Bronchial epithelial cell (primary cell): ENCODE measurements around the gene JUP. TPM values are rescaled to one million over a fixed set of nuclear protein-coding genes. Genes with fewer than 3 reads are reported as not detected.
A peak's percentile ranks its signal among the peaks of the same experiment; 100 is the strongest.

Experiments
- DNase-seq: peaks from one replicate; pipeline ENCODE4 v3.0.0-alpha.2; 2010; ENCODE audit warnings: low read depth
- FAIRE-seq: peaks from 2 replicates; lab custom pipeline; 2011; peaks lifted over from hg19 to GRCh38; lab: Jason Lieb, UNC
- H3K27me3 ChIP-seq: 2 replicates; pipeline ENCODE4 v1.5.1; 2011; ENCODE audit warnings: low read length; ENCODE audit not compliant: control insufficient read depth, insufficient read depth
- H3K36me3 ChIP-seq: 2 replicates; pipeline ENCODE4 v1.5.1; 2011; ENCODE audit warnings: low read length; ENCODE audit not compliant: control insufficient read depth, insufficient read depth
- H3K4me3 ChIP-seq: 2 replicates; pipeline ENCODE4 v1.5.1; 2011; ENCODE audit warnings: mild to moderate bottlenecking, low read depth, low read length, control low read depth
- total RNA-seq: library from RNA; depleted of rRNA; stranded (reverse); fragments of >200 nt; gene quantifications from 2 replicates; pipeline ENCODE4 v1.2.1, GENCODE V29; 2014
- TF ChIP-seq, protein P1 (sequence below): IDR thresholded peaks from 2 replicates; pipeline ENCODE4 v1.5.1; 2011; ENCODE audit warnings: mild to moderate bottlenecking, moderate library complexity, low read length, control low read depth, inconsistent platforms; ENCODE audit not compliant: insufficient read depth, severe bottlenecking

JUP gene
- total RNA-seq, 1 donor from 2014 or later = 227 TPM

DNA sequence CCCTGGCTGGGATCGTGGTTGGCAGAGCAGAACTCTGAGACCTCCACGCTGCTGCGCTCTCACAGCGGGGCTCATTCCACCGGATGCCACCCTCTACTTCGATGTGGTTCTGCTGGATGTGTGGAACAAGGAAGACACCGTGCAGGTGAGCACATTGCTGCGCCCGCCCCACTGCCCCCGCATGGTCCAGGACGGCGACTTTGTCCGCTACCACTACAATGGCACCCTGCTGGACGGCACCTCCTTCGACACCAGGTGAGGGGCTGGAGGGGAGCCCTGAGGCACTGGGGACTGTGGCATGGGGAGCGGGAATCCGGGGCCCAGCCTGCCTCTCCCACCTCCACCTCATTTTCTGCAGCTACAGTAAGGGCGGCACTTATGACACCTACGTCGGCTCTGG, 31.5 kb upstream of the JUP start:
- DNase-seq = no peak
- Histone ChIP-seq H3K36me3 (peaks cover 8% of the 10 kb centered on the region), H3K4me3 (no peak overlapping the region), H3K27me3 (no peaks in the 10 kb centered on the region)
- FAIRE-seq = no peak
- TF ChIP-seq, protein P1, sequence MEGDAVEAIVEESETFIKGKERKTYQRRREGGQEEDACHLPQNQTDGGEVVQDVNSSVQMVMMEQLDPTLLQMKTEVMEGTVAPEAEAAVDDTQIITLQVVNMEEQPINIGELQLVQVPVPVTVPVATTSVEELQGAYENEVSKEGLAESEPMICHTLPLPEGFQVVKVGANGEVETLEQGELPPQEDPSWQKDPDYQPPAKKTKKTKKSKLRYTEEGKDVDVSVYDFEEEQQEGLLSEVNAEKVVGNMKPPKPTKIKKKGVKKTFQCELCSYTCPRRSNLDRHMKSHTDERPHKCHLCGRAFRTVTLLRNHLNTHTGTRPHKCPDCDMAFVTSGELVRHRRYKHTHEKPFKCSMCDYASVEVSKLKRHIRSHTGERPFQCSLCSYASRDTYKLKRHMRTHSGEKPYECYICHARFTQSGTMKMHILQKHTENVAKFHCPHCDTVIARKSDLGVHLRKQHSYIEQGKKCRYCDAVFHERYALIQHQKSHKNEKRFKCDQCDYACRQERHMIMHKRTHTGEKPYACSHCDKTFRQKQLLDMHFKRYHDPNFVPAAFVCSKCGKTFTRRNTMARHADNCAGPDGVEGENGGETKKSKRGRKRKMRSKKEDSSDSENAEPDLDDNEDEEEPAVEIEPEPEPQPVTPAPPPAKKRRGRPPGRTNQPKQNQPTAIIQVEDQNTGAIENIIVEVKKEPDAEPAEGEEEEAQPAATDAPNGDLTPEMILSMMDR = no peak

DNA sequence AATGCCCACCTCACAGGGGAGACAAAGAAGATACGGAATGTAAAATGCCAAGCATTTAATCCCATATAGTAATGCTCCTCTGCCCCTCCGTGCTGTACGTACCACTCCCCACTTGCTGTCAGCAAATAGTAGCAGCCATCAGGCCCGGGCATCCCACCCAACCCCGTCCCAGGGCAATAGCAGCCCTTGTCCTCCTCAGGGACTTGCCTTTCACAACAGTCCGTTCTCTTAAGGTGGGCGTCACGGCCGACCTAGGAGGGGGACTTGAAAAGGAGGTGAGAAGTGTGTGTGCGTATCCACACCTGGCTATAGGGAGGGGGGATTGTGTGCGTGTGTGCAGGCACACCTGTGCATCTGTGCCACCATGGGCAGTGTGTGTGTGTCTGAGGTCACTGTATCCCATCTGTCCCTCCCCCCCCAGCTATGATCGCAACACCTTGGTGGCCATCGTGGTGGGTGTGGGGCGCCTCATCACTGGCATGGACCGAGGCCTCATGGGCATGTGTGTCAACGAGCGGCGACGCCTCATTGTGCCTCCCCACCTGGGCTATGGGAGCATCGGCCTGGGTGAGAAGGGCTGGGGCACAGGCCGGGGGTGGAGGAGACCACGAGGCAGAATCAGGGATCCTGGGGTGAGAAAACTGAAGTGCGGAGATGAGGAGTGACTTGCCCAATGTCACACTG, 30.3 kb upstream of the JUP start:
- TF ChIP-seq, protein P1 = no peak
- Histone ChIP-seq H3K36me3 (peaks cover 8% of the 10 kb centered on the region), H3K27me3 (no peaks in the 10 kb centered on the region), H3K4me3 (no peak overlapping the region)
- DNase-seq (no peak), FAIRE-seq (peak; percentile 52)

DNA sequence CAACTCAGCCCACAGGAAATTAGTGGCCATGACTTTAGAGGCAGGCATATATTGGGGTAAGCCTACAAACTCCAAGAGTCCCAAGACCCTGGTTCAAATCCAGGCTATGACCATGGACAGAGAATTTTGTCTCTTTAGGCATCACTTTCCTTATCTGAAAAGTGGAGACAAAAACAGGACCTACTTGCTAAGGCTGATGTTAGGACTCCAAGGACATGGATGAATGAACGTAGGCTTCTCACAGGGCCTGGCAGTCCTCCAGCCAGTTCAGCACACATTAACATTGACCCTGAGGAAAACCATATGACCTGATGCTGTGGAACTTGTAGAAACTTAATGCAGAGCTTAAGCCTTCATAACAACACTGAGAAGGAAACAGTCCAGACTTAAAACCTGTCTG, 27.7 kb upstream of the JUP start:
- Histone ChIP-seq H3K27me3 (no peaks in the 10 kb centered on the region), H3K4me3 (no peak overlapping the region), H3K36me3 (peaks cover 10% of the 10 kb centered on the region)
- FAIRE-seq (no peak), DNase-seq (no peak)
- TF ChIP-seq, protein P1 = no peak

DNA sequence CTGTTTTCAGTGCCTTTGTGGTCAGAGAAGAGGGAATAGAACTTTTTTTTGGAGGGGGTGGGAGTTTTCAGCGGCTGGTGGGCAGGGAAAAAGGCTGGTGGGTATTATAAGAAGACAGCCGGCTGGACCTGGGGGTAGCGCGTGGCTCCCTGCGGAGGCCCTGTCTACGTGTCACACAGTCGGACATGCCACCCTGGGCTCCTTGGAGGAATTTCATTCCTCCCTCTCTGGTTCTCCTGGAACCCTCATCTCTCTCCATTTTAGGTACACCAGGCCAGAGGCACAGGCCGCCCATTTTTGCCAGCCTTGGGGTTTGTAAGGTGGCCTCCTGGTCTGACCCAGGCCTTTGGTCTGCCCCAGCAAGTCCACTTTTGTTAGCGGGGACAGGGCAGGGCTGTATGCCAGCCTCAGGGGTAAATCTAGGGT, 27.2 kb upstream of the JUP start:
- TF ChIP-seq, protein P1 = no peak
- Histone ChIP-seq H3K4me3 (peak overlapping the region; percentile 57), H3K36me3 (peaks cover 10% of the 10 kb centered on the region), H3K27me3 (no peaks in the 10 kb centered on the region)
- no peak for DNase-seq
- no peak for FAIRE-seq

DNA sequence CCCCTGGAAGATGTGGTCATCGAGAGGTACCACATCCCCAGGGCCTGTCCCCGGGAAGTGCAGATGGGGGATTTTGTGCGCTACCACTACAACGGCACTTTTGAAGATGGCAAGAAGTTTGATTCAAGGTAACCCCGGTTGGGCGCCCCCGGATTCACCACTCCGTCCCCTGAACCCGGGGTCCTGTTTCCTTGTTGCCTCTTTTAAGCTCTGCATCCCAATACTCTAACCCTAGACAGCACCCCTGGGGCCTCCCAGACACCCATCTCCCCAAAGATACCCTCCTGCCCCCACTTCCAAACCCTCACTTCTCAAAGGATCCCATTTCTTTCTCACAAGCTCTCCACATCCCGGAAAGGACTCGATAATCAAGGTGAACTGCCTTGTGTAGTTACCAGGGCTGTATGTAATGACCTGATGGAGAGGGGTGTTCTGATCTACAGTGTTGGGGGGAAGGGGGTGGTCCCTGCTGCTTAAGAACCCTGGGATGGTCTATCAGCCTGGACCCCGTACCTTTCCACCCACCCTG, 26.7 kb upstream of the JUP start:
- FAIRE-seq = no peak
- DNase-seq = no peak
- Histone ChIP-seq H3K4me3 (peak overlapping the region; percentile 57), H3K27me3 (no peaks in the 10 kb centered on the region), H3K36me3 (peaks cover 7% of the 10 kb centered on the region)
- TF ChIP-seq, protein P1 = no peak
